Calu3 (cell line): ENCODE measurements around the gene C20orf96. TPM values are rescaled to one million over a fixed set of nuclear protein-coding genes. Genes with fewer than 3 reads are reported as not detected.

Experiments used
- BruUV-seq: library from RNA; stranded (reverse); fragments of 400-500 nt; replicated peaks from 2 replicates; lab custom pipeline; 2021; lab: Mats Ljungman, UMichigan
- CTCF ChIA-PET: fragments of 300-600 bp; sonication (Branson Sonifier 250); formaldehyde crosslinking; loops from one replicate; lab custom pipeline; 2022; ENCODE audit warnings: antibody characterized with exemption; lab: Charles Lee
- DNase-seq: peaks from one replicate; pipeline ENCODE4 v3.0.0; 2022
- H3K27ac Mint-ChIP-seq: one replicate; pipeline ENCODE4 v1.8.0; 2022; ENCODE audit warnings: mixed read lengths; ENCODE audit not compliant: unreplicated experiment
- H3K27me3 Mint-ChIP-seq: one replicate; pipeline ENCODE4 v1.8.0; 2022; ENCODE audit warnings: mixed read lengths; ENCODE audit not compliant: unreplicated experiment
- H3K36me3 Mint-ChIP-seq: one replicate; pipeline ENCODE4 v1.8.0; 2022; ENCODE audit warnings: mild to moderate bottlenecking, moderate library complexity, mixed read lengths; ENCODE audit not compliant: insufficient read depth, unreplicated experiment
- H3K4me1 Mint-ChIP-seq: one replicate; pipeline ENCODE4 v1.8.0; 2022; ENCODE audit warnings: mild to moderate bottlenecking, low read depth, mixed read lengths; ENCODE audit not compliant: unreplicated experiment
- H3K4me3 Mint-ChIP-seq: one replicate; pipeline ENCODE4 v1.8.0; 2022; ENCODE audit warnings: mild to moderate bottlenecking, low read depth, moderate library complexity, mixed read lengths; ENCODE audit not compliant: unreplicated experiment
- H3K9me3 Mint-ChIP-seq: one replicate; pipeline ENCODE4 v1.8.0; 2022; ENCODE audit warnings: low read depth, mixed read lengths; ENCODE audit not compliant: unreplicated experiment
- intact Hi-C: fragments of 100-400 bp; cut with micrococcal nuclease; formaldehyde crosslinking; loops from one replicate; pipeline ENCODE4 v1.10.0; 2022; ENCODE audit not compliant: unreplicated experiment
- total RNA-seq: library from RNA; stranded (reverse); gene quantifications from 2 replicates; pipeline ENCODE4 v1.2.3, GENCODE V29; 2022
- TF ChIP-seq, protein P1 (sequence below): fragments of 200-600 bp; IDR thresholded peaks from one replicate; pipeline ENCODE4 v1.8.0; 2022; ENCODE audit warnings: antibody characterized with exemption; ENCODE audit not compliant: unreplicated experiment

Gene C20orf96
- total RNA-seq, 1 experiment from 2014 or later = 7.3 TPM

DNA sequence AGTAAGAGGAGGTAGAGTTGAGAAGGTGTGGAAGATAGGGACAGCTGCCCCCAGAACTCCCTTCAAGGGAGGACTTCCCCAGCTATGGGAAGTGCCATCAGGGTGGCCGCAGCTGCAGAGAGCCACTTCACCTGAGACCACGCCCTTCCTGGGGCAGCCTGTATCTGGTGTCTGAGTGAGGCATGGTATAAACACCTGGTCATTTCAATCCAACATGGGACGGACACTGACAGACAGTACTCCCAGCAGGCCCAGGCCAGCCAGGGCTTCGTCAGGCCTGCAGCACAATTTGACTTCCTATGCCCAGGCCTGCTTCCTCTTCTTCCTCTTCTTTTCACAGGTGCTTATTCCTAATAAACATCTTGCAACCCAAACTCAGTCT is 39.3 kb upstream of the C20orf96 start:
- H3K27me3 Mint-ChIP-seq = no peaks in the 10 kb centered on the region
- DNase-seq = no peak
- no peaks in the 10 kb centered on the region for H3K9me3 Mint-ChIP-seq
- CTCF ChIA-PET = no interaction called here
- H3K36me3 Mint-ChIP-seq = peaks cover 44% of the 10 kb centered on the region
- TF ChIP-seq, protein P1, sequence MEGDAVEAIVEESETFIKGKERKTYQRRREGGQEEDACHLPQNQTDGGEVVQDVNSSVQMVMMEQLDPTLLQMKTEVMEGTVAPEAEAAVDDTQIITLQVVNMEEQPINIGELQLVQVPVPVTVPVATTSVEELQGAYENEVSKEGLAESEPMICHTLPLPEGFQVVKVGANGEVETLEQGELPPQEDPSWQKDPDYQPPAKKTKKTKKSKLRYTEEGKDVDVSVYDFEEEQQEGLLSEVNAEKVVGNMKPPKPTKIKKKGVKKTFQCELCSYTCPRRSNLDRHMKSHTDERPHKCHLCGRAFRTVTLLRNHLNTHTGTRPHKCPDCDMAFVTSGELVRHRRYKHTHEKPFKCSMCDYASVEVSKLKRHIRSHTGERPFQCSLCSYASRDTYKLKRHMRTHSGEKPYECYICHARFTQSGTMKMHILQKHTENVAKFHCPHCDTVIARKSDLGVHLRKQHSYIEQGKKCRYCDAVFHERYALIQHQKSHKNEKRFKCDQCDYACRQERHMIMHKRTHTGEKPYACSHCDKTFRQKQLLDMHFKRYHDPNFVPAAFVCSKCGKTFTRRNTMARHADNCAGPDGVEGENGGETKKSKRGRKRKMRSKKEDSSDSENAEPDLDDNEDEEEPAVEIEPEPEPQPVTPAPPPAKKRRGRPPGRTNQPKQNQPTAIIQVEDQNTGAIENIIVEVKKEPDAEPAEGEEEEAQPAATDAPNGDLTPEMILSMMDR = no peak
- BruUV-seq = no TSS peak
- intact Hi-C loops = loop anchor here (5.0 kb wide), 1 partner anchor 123 kb away; no protein-coding TSS in a partner anchor
- H3K27ac Mint-ChIP-seq = no peak overlapping the region
- peaks cover 13% of the 10 kb centered on the region for H3K4me1 Mint-ChIP-seq
- no peak overlapping the region for H3K4me3 Mint-ChIP-seq

DNA sequence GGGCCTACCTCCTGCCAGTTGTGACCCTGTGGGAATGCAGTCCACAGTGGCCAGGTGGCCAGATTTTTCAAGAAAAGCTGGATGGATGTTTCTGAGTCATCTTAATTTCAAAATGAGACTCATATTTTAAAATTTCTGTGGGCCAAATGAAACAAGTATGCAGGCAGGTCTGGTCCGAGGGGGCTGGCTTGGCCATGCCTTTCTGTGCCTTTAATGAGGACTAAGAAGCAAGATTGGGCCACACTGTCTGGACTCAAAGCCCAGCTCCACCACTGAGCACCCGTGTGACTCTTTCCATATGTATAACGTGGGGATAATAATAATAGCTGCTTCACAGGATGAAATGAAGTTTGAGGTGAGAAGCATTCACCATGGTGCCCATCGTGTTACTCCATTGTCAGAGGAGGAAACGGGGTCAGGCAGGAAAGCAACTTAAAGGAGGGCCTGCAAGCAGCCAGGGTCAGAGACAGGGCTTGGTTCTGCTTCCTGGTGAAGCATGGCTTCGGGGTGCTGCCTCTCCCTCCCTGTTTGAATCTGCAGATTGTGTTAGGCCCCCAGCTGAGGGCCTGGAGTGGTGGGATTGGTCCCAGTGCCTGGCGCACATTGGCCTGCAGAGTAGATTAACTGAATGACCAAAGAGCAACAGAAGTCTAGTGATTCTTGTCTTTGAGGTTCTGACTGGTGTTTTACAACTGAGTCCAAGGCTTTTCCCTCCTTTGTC is 38.6 kb upstream of the C20orf96 start:
- H3K36me3 Mint-ChIP-seq = peaks cover 51% of the 10 kb centered on the region
- intact Hi-C loops = no loop called here
- TF ChIP-seq, protein P1 = no peak
- H3K27me3 Mint-ChIP-seq = no peaks in the 10 kb centered on the region
- peaks cover 13% of the 10 kb centered on the region for H3K4me1 Mint-ChIP-seq
- H3K4me3 Mint-ChIP-seq = peak overlapping the region; percentile 74
- CTCF ChIA-PET = no interaction called here
- H3K9me3 Mint-ChIP-seq = no peaks in the 10 kb centered on the region
- DNase-seq = no peak
- BruUV-seq = no TSS peak
- no peak overlapping the region for H3K27ac Mint-ChIP-seq

DNA sequence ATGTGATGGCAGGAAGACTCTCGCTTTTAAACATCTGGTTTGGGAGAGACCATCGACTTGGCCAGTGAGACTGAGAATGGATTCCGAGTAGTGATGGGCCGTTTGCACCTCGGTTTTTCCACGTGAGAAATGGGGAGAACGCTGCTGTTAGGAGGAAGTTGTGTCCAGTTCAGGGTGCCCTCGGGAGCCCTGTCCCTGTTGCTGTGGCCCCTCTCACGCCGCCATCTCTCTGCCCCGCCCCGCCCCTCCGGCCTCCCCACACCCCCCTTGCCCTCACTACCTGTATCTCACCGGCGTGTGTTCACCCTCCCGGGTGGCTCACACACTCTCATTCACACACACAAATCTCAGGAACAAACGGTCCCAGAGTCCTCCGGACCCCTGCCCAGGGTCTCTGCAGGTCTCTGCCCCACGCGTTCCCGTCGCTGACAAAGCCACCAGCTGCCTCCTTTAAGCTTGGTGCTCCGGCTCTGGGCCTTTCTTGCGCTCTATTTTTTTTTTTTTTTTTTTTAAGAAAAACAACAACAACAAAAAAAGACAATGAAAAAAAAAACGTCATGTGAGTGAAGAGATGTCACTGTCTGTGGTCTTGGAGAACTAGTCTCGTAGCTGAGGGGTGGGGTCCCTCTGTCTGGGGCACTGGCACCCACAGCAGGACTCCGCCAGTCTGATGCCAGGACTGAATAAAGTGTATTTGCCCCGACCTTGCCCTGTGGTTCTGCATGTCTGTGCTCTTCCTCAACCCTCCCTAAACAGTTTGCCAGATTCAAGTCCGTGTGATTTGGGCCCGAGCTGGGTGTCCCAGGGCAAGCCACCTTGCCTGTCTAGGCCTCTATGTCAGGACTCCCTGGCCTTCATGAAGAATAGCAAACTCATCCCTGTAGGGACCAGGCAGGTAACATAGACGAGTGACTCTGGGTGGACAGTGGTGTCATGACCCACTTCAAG is 37.8 kb upstream of the C20orf96 start:
- peak overlapping the region; percentile 74 for H3K4me3 Mint-ChIP-seq
- peaks cover 54% of the 10 kb centered on the region for H3K36me3 Mint-ChIP-seq
- TF ChIP-seq, protein P1 = no peak
- H3K27me3 Mint-ChIP-seq = no peaks in the 10 kb centered on the region
- H3K27ac Mint-ChIP-seq = no peak overlapping the region
- DNase-seq = no peak
- H3K4me1 Mint-ChIP-seq = peaks cover 13% of the 10 kb centered on the region
- intact Hi-C loops = no loop called here
- no TSS peak for BruUV-seq
- CTCF ChIA-PET = no interaction called here
- H3K9me3 Mint-ChIP-seq = no peaks in the 10 kb centered on the region

DNA sequence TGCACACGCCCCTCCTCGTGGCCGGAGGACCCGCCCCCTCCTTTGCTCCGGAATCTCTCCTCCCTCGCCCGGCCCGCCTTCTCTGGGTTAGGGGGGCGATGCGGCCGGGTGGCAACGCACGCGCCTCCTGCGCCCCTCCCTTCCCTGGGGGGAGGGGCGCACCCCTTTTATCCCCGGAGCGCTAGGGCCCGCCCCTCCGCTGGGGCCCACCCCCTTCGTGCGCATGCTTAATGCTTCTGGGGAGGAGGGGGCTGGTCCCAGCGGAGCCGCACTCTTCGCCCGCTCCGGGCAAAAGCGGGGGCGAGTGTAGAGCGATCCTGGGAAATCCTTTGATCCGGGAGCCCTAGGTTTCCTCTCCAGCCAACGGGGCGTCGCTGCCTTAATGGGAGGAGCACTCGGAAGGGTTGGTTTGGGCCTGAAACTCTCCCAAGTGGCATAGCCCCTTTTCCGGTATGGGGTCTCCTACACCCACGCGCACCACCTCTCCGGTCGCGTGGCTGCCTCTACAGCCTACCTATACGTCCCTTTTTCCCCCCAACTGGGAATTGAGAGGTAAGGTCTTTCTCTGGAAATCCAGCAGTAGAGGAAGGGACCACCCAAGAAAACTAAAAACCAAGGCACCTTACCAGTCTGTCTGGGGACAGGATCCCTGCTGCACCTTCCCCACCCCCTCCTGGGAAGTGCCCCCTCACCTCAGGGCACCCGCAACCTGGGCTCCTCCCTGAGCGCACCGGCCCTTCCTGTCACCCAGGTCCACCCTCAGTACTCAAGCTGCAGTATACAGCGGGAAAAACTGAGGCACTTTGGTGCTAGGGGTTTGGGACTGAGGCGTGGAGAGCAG is 36.9 kb upstream of the C20orf96 start:
- TSS peak; percentile 39 for BruUV-seq
- H3K27me3 Mint-ChIP-seq = no peaks in the 10 kb centered on the region

More for the DNA sequence above, 36.9 kb upstream of the C20orf96 start:
- no peaks in the 10 kb centered on the region for H3K9me3 Mint-ChIP-seq
- peaks cover 13% of the 10 kb centered on the region for H3K4me1 Mint-ChIP-seq
- H3K36me3 Mint-ChIP-seq = peaks cover 54% of the 10 kb centered on the region
- H3K4me3 Mint-ChIP-seq = peak overlapping the region; percentile 74
- peak overlapping the region; percentile 33 for H3K27ac Mint-ChIP-seq
- TF ChIP-seq, protein P1 = no peak
- intact Hi-C loops = no loop called here
- CTCF ChIA-PET = no interaction called here
- peak; percentile 74 for DNase-seq
